Measurements from ENCODE around the gene NLRP6.

DNA sequence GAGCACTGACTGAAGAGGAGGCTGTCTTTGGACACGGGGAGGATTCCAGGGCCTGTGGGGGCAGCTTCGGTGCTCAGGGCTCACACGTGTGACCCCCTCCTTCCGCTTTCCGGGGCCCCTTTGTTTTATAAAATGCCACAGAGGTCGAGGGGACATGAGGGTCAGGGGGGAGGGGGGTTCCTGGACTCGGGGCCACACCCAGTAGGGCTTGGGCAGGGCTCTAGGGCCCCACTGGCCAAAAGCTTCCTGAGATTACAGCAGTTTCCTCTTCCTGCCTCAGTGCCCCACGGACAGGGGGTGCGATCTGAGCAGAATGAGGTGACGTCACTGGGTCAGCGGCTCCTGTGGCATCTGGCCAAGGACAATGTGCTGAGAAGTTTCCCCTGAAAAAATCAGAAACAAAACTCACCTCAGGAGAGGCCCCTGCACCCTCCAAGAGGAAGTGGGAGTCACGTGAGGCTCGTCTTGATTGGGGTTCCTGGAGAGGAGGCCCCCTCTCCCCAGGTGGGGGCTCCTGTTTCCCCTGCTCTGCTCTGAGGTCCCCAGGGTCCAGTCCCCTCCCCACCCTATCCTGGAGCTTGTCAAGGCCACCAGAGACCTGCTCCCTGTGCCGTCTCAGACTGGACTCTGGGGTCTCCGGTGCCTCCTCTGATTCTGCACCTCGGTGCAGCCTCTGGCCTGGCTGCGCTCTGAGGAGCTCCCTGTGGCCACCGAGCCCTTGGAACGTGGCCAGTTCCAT, 48.8 kb downstream of the NLRP6 start:
- TF ChIP-seq, protein P1, sequence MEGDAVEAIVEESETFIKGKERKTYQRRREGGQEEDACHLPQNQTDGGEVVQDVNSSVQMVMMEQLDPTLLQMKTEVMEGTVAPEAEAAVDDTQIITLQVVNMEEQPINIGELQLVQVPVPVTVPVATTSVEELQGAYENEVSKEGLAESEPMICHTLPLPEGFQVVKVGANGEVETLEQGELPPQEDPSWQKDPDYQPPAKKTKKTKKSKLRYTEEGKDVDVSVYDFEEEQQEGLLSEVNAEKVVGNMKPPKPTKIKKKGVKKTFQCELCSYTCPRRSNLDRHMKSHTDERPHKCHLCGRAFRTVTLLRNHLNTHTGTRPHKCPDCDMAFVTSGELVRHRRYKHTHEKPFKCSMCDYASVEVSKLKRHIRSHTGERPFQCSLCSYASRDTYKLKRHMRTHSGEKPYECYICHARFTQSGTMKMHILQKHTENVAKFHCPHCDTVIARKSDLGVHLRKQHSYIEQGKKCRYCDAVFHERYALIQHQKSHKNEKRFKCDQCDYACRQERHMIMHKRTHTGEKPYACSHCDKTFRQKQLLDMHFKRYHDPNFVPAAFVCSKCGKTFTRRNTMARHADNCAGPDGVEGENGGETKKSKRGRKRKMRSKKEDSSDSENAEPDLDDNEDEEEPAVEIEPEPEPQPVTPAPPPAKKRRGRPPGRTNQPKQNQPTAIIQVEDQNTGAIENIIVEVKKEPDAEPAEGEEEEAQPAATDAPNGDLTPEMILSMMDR (IDR thresholded peaks at IDR 0.05) = no peak
- TF ChIP-seq EZH2 (IDR thresholded peaks at IDR 0.05; ENCODE audit: borderline replicate concordance, insufficient read depth, low read depth, low read length, poor library complexity, severe bottlenecking) = no peak

All from B cell (primary cell).